GM18907 (cell line): ENCODE measurements around the gene HAUS3.

Experiments used
- ATAC-seq: cut with Tn5 transposase; IDR thresholded peaks from one replicate; pipeline ENCODE4 v1.9.1; 2021; ENCODE audit warnings: mild to moderate bottlenecking, moderate library complexity; ENCODE audit not compliant: unreplicated experiment

HAUS3 gene

DNA sequence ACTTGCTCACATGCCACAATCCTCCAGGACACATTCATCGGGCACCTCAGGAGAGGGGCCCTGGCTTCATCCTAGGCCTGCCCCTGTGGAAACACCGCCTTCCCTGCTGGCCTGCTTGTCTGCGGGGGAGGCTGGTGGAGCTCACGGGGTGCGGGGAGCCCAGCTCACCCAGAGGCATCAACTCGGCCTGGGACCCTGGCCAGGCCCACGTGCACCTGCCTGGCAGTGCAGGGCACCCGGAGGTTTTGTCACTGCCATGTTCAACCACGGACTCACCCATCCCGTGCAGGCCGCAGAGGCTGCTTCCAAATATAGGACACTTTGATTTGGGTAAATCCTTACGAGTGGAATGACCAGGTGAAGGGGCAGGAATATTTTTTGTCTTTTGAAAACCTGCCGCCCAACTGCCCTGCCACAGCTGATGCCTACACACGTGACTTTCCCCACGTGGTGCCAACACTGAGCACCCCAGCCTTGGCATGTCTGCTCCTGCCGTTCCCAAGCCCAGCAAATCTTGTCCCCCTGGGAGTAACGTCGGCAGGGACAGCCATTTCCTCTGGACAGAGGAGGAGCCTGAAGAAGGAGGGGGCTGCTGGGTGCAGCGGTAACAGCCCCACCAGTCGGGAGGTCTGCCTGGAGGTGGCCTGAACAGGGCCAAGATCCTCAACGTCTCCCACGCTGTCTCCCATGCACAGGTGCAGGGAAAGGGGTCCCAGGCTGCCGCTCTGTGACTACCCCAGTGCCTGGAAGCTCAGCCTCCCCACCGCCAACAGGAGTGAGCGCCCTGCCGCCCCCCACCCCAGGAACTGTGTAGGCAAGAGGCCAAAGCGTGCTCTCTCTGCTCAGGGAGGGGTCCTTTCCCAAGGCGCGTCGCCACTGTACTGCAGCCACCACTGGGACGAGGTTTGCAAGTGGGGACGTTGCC is 11.5 kb upstream of the HAUS3 start:
- no peak for ATAC-seq

DNA sequence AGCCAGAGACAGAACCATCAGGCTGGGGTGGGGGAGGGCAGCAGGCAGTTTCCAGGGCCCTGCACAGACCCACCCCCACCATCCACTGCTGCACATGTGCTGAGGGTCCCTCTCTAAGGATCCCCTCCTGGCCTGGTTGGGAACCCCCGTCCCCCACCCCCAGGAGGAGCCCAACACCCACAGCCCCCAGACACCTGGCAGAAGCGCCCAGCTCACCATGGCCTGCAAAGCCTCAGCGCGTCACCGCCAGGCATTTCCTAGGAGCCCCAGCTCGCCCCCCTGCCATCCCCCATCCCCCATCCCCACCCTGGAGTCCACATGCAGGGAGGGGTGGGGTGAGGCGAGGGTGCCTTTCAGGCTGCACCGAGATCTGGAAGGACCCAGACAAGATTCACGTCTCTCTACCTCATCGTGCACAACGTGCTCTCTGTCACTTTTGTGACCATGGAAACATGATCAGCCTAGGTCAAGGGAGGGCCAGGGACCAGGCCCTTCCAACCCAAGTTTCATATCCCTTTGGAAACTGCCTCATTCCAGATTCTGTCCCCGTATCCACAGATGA is 10.7 kb upstream of the HAUS3 start:
- ATAC-seq = no peak

DNA sequence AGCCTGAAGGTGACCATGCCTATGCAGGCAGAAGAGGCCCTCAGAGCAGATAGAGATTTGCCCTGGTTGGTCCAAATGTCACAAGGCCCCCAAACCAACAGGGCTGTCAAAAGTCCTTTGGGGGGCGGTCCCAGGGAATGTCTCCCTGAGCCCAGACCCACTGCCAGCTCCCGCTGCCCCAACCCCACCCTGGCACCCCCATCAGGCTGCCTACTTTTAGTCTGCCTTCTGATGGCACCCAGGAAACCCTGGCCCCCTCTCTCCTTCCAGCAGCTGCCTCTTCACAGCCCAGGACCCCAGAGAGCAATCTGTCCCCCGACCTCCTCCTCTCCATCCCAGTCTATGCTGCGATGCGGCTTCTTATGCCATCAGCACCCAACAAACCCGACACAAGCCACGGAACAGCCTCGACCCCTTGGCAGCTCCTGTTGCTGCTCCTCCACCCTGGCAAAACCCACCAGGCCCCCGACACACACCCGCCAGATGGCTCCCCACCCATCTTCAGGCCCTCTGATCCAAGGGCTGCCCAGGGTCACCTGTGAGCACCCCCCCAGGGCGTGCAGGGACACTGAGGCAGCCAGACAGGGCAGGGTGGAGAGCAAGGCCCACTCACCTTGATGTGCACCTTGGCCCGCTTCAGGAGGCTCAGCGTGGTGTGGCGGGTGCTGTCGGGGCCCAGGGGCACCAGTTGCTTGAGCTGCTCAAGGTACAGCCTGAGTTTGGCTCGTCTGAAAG is 10.0 kb upstream of the HAUS3 start:
- no peak for ATAC-seq

DNA sequence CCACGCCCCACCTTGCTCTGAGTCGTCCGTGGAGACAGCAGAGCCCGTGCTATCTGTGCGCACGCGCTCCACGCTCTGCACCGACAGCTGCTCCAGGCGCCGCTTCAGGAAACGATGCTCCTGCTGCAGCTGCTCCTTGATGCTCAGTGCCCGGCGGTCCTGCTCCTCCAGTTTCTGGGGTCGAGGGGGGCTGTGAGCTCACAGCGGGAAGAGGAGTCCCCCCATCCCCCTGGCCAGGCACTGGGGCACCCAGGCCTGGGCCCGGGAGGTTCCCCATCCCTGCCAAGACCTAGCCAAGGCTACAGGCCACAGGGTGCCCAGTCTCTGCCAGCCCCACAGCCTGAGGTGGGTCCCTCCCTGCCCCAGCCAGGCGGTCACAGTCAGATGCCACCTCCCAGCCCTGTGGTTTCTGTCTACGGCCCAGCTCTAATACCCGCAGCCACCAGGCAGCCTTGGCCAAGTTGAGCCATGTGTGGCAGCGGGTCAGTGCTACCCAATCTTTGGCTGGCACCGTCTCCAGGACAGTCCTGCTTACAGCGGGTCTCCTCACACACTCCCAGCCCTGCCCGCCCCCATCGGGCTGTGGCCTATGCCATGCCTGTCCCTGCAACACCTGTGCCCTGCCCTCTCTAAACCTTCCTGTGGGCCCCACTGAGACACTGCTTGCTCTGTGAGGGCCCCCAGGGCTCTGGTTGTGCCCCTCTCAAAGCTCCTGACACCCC is 9.3 kb upstream of the HAUS3 start:
- ATAC-seq = no peak

DNA sequence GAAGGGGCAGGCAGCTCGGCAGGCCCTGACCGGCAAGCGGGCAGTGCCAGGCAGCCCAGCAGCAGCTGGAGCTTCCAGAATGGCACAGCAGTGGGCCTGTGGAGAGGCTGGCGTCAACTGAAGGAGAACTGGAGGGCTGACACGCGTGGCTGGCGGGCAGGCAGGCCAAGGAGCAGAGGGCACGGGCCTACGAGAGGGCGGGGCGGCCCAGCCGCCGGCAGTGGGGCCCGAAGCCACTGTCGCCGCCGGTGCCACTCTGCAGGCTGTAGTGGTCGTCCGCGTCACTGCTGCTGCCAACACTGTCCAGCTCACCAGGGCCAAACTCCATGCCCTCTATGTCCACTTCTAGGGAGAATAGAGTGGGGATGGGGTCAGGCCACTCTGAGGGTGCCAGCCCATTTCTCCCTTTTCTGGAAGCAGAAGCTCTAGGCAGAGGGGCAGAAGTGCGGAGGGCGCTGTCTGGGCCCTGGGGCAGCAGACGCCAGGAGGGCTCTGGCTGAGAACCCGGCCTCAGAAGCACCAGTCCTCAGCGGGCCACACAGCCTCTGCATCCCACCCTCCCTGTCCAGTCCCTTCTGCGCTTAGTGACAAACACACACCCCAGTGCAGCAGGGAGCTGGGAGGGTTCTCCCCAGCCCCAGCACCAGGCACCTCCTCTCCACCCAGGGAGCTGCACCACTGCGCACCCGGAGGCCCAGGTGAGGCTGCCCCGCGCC is 8.6 kb upstream of the HAUS3 start:
- ATAC-seq = no peak

DNA sequence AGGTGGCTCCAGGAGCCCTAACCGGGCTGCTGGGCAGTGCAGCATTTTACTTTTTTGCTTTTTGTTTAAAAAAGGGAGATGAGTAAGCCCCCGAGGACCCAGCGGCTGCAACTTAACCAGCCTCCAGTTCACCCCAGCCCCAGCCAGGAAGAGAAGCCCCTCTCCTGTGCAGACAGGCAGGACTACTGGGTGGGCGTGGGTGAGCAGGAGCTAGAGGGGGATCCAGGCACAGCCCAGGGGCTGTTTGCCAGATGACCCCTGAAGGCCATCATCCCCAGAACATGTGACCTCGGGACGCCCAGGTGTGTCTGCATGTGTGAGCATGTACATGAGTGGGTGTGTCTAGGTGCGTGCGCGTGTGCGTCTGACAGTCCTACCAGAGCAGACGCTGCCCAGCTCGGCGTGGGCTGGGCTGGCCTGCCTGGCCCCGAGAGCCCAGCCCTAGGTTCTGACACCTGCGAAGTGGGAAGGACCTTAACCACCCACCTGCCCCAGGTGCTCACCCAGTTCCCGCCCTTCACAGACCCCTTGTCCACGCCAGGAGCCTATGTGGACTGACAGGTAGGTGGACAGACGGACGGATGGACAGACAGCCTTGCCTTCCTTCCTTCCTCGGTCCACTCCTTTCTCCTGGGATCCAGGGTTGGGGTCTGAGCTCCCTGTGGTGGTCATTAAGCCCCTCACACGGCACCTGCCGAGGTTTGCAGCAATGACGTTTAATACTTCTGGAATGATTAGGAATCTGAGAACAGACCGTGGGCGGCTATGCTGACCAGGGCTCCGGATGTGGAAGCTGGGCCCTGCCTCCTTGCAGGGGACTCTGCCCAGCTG is 7.8 kb upstream of the HAUS3 start:
- ATAC-seq = no peak

DNA sequence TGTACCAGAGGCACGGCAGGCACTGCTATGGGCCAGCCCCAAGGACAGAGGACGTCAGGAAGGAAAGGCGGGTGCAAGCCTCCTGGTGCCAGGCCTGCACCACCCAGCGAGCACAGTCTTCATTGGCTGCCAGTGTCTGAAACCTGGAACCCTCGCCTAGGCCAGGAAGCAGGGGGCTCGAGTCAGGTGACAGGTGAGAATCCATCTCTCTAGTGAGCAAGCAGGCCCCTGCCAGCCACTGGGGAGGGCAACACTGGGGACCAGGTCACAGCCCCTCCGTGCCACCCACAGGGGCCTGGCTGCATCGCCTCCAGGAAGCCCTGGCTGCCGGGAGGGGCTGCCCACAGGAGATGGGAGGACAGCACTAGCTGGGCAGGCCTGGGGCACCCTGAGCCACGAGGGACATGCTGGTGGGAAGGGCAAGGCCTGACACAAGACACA is 6.9 kb upstream of the HAUS3 start:
- ATAC-seq = no peak

DNA sequence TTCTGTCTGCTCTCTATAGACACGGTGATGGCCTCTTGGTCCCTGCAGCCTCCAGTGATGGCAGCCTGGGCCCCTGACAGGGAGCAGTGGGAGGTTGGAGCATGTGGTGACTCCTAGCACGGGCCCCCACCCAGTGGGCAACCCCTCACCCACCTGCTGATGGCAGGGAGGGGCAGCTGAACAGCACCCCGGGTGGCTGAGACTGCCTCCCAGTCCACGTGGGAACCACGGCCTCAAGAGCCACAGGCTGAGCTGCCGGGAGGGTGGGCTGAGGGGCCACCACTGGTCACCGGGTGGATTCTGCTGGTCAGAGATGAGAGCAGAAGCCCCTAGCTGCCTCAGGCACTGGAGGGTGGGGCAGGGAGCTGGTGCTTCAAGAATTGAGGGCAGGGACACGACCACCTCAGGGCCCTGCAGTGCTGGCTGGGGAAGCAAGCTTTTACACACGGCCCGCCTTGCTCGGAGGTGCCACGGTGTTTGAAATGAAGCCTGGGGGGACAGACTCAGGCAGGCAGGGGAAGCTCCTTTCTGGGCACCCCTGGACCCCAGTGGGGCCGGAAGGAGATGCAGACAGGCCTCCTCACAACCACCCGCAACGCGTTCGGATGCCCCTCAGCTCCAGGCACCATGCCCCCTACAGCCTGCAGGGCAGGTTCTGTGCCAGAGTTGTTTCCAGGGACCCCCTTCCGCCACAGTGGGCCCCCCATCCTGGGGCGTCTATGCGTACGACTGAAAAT is 6.3 kb upstream of the HAUS3 start:
- ATAC-seq = no peak

DNA sequence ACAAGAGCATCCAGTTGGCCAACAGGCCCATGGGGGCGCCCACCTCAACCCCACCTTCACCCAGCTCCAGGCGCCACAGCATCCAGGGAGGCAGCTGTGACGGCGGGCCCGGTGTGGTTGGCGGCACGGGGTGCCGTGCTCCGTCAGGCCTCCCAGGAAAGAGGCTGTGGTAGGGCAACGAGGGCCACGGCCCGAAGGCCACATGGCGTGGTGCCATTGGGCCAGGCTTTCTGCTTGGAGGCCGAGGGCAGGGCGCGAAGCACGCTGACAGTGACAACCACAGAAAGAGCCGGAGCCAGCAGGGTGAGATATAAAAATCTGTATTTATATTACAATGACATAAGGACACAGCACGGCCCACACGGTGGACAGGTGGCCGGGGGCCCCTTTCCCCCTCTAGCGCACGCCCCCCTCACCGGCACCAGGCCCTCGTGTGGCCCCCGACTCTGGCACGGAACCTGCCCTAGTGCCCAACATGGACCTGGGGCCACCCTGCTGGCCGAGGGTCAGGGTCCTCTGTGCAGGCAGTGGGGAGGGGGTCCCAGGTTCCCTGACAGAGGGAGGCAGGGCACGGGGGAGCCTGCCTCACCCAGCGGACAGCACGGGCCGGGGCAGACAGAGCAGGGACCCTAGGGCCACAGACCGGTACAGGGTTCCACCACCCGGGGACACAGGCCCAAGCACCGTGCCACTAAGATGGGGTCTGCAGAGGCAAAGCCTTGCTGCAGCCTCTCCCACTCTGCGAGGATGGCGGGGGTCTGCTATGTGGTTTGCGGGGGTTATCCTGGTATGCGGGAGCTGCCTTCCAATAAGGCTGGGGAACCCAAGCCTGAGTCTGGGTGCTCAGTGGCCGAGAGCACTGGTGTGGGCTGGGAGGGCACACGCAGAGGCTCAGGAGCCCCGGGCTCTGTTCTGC is 5.5 kb upstream of the HAUS3 start:
- no peak for ATAC-seq

DNA sequence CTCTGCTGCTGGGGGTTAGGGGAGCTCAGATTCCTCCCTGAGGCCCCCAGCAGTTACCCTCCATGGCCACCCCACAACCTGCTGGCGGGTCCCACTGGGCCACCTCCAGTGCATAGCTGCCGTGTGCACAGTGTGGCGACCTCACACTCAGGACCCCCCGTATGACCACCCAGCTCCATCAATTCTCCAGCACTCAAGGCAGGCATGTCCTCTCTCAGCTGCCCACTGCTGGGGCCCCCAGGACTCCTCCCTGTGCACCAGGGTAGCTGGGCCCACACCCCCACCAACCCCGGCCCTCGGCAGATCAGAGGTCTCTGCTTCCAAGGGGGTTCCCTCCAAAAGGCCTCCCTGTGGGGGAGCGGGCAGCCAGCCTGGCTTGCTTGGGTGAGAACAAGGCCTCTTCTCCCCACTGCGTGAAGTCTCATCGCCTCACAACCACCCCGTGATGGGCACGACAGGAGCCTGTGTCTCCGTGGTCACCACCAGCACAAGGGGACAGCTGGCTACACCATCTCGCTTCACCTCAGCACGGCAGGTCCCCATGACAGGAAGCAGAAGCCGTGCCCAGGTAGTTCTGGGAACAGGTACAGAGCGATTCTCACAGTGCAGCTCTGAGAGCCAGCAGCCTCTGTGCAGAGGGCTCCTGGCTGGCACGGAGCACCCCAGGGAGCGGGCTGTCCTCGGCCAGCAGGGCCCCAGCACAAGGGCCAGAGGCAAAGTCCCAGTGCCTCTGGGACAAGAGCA is 4.6 kb upstream of the HAUS3 start:
- ATAC-seq = no peak

DNA sequence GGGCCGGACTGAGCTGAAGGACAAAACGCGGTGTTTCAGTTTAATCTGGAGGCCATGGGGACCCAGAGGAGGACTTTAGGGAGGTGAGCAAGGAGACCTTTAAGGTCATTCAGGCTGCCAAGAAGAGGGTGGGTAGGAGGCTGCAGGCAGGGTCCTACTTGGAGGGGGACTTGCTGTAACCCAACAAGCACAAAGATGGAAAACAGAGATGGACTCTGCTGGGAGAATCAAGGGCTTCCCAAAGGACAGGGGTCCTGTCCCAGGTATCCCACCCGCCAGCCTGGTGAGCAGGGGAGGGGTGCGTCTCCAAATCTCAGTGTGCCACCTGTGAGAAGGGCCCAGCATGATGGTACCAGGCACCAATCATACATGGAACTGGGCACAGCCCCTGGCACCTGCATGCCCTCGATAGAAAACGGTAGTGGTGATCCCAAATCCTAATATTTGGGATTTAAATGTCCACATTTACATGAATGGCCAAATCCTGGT is 3.9 kb upstream of the HAUS3 start:
- ATAC-seq = no peak

DNA sequence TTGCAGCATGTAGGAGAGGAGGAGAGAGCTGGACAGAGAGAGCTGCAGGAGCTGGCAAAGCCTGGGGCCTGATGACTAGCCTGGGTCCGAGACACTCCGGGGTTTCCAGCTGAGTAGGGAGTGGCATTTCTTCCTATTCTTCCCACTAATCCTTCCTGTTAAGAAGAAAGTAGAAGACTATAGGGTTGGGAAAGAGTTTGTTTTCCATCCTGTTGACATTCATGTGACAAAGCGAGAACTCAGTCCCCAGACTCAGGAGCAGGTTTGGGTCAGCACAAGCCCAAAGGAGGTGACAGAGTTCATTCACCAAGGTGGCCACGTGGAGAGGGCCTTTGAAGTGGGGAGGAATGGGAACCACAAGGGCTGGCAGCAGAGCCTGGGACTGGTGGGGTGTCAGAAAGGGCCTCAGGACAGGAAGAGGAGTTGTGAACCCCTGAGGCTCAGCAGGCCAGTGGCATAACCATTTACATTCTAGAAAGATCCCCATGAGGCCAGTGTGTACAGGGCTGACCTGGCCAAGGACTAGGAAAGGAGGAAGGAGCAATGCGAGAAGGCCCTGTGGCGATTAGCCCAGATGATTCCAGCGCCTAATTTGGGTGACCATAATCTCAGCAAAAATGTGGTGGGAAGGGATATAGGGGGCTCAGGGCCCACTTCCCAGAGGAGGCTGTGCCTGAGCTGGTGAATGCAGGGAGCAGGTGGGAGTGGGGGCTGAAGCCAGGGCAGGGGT is 3.3 kb upstream of the HAUS3 start:
- ATAC-seq = no peak

DNA sequence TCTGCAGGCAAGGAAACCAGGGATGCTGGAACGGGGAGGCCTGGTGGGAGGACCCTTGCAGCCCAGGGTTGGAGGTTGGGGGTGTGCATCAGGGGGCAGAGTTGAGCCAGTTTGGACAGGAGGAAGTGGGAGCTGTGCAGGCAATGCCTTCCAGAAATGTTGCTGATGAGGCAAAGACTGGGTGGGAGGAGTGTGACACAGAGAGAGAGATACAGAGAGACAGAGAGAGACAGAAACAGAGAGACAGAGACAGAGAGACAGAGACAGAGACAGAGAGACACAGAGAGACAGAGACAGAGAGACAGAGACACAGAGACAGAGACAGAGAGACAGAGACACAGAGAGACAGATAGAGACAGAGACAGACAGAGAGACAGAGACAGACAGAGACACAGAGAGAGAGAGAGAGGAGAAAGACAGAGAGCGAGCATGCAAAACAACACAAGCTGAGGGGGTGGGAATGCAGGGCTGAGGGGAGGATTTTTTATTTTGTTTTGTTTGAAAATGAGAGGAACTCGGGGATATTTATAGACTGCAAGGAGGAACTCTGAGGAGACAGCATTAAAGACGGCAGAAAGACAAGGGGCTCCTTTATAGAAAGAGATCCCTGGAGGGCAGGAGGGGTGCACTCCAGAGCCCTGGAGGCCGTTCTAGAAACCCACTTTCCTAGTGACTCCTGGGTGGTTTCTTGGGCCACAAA is 1.9 kb upstream of the HAUS3 start:
- no peak for ATAC-seq

DNA sequence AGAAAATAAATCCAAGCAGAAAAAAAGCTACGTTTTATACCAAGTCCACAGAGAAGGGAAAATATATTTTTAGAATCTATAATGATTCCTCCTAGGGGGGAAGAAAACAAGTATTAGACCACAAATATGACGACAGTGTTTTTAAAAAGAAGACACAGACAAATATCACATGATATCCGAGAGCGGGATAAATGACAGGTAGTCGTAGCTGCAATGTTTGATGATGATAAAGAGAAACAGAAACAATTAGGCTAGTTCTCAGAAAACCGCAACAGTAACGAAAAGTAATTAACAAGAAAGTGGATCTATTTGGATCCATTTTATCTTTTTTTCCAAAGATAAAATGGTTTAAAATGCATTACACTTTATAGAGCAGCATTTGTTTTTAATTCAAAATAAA is 918 bp downstream of the HAUS3 start:
- ATAC-seq = no peak

DNA sequence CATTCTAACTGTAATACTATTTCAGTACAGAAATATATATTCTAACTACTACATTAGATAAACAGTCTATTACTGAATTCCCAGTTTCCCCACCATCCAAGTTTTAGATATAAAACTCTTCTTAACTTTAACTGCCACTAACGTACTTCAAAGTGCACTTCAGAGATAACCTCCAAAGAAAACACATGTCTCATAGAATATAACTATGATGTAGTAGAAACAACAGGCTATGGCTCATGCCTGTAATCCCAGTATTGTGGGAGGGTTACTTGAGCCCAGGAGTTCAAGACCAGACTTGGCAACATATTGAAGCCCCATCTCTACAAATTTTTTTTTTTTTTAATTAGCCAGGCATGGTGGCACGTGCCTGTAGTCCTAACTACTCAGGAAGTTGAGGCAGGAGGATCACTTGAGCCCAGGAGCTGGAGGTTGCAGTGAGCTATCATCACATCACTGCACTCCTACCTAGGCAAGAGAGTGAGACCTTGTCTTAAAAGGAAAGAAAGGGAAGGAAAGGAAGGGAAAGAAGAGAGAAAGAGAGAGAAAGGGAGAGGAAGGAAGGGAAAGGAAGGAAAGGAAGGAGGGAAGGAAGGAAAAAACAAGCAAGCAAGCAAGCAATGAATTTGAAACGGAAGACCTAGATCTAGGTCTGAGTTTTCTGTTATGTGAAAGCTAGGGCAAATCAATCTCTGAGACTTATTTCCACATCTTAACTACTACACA is 4.8 kb downstream of the HAUS3 start:
- no peak for ATAC-seq
